Activated CD4-positive, alpha-beta T cell treated with anti-CD3 and anti-CD28 coated beads, Interleukin-2, amount 50 U/mL, for 16 hours (primary cell): Measurements from ENCODE around the gene SEPTIN1.
"Not testable (repeated sequence)": the region's sequence is repeated elsewhere in the genome, so short reads cannot be mapped to it uniquely, and the experiment has no call there.

Source experiments
- DNase-seq: peaks from one replicate; pipeline ENCODE4 v3.0.0-alpha.2; 2020

The SEPTIN1 gene

DNA sequence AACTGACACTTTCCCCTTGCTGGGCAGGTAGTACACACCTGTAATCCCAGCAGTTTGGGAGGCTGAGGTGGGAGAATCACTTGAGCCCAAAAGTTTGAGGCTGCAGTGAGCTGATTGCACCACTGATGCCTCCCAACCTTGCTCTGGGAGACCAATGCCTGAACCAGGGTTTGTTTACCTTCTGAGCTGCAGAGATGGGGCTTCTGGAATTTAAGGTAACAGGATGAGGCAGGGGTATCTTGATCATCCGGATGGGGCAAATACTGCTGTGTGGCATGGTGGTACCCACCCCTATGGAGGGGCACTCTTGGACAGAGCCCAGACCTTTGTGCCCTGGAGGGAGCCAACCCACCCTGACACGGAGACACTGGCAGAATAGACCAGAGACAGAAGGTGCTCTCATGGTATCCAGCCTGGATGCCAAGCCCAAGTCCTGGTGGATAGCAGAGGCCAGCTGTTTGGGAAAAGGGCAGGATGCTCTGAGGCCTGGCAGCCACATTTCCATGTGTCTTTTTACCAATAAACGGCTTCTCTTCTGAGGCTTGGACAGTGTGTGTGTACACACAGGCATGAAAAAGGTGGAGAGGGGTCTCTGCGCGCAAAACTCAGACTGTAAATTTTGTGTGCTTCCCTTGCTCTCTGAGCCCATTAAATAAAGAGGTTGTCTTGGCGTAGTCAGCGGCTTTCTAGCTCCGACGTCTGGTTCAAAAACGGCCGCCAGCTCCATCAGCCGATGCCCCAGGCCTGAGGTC, 17.2 kb upstream of the SEPTIN1 start:
- DNase-seq, result no peak

DNA sequence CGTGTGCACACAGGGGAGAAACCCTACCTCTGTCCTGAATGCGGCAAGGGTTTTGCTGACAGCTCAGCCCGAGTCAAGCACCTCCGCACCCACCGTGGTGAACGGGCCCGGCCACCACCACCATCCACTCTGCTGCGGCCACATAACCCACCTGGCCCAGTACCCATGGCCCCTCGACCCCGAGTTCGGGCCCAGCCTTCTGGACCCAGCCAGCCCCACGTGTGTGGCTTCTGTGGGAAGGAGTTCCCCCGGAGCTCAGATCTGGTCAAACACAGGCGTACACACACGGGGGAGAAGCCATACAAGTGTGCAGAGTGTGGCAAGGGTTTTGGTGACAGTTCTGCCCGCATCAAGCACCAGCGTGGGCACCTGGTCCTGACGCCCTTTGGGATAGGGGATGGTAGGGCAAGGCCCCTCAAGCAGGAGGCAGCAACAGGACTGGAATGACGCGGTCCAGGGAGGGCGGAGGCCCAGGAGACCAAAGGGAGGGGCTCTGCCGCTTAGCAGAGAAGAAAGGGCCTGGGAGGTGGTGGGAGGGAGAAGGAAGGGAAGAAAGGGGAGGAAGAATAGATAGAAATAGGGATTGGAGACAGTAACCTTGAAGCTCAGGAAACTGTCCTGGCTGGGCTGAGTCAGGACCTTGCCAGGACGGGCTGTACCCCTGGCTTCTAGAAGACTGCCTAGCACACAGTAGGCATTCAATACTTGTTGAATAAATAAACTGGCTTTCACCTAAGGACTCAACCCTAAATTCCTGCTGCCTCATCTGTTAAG, 16.5 kb upstream of the SEPTIN1 start:
- no peak for DNase-seq

DNA sequence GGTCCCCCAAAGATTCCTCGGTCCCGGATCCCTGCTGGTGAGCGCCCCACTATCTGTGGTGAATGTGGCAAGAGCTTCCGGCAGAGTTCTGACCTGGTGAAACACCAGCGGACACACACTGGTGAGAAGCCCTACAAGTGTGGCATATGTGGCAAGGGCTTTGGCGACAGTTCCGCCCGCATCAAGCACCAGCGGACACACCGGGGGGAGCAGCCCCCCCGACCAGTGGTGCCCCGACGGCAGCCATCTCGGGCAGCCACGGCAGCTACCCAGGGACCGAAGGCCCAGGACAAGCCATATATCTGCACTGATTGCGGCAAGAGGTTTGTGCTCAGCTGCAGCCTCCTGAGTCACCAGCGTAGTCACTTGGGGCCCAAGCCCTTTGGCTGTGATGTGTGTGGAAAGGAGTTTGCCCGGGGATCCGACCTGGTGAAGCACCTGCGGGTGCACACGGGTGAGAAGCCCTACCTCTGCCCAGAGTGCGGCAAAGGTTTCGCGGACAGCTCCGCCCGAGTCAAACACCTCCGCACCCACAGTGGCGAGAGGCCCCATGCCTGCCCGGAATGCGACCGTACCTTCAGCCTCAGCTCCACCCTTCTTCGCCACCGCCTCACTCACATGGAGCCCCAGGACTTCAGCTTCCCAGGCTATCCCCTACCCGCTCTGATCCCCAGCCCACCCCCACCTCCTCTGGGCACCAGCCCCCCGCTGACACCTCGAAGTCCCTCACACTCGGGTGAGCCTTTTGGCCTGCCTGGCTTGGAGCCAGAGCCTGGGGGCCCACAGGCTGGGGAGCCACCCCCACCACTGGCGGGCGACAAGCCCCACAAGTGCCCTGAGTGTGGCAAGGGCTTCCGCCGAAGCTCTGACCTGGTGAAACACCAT, 15.7 kb upstream of the SEPTIN1 start:
- no peak for DNase-seq

DNA sequence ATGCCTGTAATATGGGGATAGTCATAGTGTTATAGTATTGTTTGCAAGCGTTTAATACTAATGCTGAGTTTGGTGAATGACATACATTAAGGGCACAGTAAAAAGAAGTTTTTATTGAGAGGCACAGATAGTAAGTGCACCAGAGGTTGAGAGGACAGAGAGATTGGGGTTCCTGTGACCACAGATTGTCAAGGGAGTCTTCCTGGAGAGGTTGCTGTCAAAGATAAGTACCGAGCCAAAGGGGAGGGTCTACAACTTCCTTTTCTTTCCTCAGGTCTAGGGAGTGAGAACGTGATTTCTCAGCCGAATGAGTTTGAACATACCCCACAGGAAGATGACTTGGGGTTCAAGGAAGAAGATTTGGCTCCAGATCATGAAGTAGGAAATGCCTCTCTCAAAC, 14.7 kb upstream of the SEPTIN1 start:
- no peak for DNase-seq

DNA sequence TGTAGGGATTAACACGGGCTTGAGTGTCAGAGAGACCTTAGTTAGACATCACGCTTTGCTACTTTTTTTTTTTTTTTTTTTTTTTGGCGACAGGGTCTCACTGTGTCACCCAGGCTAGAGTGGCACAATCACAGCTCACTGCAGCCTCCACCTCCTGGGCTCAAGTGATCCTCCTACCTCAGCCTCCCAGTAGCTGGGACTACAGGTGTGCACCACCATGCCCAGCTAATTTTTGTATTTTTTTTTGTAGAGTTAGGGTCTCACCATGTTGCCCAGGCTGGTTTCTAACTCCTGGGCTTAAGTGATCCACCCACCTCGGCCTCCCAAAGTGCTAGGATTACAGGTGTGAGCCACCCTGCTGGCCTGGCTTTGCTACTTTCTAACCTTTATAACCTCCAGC, 14.3 kb upstream of the SEPTIN1 start:
- not testable (repeated sequence) for DNase-seq

DNA sequence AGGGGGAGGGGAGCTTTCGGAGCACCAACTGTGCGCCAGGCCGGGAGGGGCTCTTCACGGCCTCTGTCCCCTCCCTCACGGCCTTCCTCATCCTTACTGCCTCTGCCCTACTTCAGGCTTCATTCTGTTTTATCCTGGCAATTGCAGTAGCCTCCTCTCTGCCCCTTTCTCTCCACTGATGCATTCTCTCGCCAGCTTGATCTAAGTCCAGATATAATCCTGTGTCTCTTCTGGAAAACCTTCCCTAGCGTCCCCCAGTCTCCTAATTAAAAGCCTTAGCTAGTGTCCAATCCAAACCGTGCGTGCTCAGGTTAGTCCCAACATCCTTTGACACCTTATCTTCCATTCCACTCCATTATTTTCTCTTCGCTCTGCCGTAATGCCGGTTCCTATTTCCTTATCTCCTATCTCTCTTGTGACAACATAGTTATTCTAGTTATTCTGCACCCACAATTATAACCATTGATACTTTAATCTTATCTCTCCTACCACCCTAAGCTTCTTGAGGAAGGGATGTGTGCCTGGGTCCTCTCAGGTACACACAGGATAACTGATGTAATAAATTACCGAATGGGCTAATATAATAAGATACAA, 13.7 kb upstream of the SEPTIN1 start:
- DNase-seq, result no peak

DNA sequence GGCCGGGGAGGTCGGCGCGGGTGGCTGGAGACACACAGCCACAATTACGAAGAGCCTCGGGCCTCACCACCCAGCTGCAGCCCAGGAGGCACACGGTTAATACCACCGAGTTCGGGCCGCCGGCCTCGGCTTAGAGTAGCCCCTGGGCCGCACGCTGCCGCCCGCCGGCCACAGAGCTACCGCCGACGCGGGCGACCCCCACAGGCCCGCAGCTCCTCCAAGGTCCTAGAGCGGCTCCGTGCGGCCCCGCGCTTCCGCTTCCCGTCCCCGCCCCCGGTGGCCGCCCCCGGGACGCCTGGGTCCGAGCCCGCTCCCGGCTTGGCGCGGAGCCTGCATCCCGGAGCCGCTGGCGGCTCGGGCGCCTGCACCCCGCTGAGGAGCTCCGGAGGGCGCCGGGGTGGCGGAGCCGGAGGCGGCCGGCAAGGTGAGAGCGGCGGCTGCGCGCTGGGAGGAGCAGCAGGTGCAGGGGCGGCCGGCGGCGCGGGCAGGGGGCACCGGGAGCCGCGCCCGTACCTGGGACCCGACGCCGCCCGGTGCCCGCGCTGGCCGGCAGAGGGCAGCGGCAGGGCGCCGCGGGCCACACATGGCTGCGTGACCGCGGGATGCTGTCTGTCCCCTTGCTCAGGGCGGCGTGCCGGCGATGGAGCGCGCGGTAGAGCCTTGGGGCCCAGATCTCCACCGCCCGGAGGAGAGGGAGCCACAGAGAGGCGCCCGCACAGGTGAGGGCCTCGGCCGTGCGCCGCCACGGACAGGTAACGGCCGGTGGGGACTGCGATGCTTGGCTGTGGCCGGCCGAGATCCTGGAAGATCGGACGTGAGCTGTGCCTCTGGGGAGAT, 13.0 kb upstream of the SEPTIN1 start, which contains the start of gene ZNF48:
Gene ZNF48, plus strand, starts transcription at position 266 of the 837 bp plus-strand sequence. Its CDS starts 375 bp downstream, at position 641.
- DNase-seq, result peak; percentile 51

DNA sequence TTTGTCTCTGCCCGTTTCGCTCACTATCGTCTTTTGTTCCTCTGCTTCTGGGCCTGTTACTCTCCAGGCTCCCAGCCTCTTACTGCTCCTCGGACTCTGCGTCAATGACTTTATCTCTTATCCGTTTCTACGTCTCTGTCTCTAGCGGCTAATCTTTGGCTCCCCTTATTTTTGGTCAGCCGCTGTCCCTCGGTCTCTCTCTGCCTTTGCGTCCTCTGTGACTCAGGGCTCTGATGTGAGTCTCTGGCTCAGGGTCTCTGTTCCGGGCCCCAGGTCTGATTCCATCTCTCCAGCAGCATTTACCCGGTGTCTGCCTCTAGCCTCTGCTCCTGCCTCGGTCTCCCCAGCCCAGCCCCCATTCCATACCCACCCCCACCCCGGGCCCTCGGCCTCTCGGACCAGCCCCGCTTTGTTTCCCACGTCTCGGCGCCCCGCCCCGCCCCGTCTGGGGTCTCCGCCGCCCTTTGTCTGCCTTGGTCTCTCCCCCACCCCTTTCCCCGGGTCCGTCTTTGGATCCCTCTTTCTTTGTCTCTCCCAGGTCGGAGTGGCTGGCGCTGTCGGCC, 12.3 kb upstream of the SEPTIN1 start:
- DNase-seq, result no peak

DNA sequence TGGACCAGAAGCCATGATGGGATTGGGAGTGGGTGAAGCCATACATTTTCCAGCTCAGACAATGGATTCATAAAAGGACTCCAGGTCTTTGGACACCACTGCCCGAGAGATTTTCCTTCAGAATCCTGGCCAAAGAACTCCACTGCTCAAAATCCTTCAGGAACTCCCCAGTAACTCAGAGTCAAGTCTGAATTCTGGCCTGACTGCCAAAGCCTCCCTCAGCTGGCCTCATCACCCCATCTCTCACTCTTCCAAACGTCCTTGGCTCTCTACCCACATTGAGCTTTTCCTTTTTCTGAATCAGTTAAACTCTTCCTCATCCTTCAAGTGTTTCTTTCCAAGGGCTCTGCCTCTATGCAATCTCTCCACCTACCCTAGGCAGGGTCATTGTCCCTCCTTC, 1.2 kb upstream of the SEPTIN1 start:
- DNase-seq, result no peak

DNA sequence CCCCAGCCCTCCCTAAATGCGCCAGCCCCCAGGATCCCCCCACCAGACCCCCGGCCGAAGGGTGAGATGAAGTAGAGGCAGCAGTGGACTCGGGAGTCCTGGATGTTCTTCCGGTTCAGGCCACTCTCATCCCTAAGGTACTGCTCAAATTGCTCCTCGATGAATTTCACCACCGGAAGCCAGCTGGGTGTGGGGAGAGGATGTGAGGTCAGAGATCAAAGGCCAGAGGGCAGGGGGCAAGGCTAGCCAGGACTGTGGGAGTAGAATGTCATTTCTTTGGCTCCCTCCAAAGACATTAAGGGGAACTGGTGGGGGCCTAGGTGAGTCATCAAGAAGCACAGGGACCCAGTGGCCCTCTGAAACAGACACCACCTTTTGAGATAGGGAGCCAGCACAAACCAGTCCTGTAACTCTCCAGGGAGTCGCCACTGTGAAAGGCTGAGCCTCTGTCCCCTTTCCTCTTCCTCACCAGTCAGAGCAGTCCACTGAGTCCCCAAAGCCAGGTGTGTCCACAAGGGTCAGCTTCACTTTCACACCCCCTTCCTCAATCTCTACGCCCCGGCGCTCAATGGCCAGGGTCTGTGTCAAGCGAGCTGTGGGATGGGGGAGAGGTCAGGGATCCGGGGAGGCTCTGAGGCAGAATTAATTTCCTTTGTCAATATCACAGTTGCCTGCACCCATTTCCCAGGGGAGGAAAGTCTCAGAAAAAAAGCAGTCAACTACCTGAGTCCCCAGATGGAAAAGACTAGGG, 895 bp downstream of the SEPTIN1 start:
- DNase-seq, result peak; percentile 68

DNA sequence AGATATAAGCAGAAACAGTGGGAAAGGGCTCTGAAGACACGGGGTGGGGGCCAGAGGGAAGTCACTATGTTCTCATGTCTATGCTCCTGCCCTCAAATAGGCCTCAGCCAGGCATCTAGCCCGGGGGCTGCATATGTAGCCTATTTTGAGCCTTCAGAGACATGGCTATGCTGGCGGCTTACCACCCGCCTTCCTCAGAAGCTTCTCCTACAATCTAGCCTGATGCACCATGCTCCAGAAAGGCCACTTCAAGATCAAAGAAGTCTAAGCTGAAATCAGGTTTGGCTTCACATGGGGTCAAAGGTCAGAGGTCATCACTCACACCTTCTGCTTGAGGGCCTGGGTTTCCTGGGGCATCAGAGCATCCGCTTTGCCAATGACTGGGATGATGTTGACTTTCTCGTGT, 1.6 kb downstream of the SEPTIN1 start:
- no peak for DNase-seq

DNA sequence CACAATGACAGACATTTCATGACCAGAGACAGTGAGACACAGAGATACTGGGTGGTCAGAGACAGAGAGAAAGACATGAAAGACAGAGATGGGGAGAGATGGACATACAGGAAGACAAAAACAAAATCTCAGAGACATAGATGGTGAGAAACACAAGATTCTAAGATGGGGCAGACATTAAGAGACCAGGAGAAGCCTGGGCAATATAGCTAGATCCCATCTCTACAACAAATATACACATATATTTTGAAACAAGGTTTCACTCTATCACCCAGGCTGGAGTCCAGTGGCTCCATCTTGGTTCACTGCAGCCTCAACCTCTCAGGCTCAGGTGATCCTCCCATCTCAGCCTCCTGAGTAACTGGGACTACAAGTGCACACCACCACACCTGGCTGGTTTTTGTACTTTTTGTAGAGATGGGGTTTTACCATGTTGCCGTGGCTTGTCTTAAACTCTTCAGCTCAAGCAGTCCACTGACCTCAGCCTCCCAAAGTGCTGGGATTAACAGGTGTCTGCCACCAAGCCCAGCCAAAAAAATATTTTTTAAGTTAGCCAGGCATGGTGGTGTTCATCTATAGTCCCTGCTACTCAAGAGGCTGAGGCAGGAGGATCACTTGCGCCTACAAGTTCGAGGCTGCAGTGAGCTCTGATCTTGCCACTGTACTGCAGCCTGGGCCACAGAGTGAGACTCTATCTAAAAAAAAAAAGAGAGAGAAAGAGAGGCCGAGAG, 2.1 kb downstream of the SEPTIN1 start:
- DNase-seq, result no peak

DNA sequence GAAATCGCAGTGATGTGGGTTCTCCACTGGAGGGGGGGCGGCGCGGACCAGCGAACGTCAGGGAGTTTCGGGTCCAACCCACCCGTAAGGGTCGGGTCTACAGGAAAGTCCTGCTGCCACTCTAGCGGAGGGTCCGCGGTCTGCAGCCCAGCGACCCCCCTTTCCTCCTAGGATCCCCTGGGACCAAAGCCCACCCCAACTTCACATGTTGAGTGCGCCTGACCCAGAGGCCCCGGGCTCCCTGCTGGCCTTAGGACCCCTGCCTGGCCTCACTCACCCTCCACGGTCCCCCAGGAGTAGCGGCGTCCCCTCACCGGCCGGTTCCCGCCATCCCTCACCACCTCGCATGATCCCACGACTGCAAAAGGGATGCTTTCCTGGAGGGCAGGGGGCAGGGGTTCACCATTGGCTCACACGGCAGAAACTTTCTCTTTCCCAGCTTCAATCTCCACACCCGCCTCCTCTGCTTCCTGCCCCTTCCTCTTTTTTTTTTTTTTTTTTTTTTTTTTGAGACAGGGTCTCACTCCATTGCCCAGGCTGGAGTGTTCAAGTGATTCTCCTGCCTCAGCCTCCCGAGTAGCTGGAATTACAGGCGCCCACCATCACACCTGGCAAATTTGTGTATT, 3.1 kb downstream of the SEPTIN1 start:
- DNase-seq, result no peak

DNA sequence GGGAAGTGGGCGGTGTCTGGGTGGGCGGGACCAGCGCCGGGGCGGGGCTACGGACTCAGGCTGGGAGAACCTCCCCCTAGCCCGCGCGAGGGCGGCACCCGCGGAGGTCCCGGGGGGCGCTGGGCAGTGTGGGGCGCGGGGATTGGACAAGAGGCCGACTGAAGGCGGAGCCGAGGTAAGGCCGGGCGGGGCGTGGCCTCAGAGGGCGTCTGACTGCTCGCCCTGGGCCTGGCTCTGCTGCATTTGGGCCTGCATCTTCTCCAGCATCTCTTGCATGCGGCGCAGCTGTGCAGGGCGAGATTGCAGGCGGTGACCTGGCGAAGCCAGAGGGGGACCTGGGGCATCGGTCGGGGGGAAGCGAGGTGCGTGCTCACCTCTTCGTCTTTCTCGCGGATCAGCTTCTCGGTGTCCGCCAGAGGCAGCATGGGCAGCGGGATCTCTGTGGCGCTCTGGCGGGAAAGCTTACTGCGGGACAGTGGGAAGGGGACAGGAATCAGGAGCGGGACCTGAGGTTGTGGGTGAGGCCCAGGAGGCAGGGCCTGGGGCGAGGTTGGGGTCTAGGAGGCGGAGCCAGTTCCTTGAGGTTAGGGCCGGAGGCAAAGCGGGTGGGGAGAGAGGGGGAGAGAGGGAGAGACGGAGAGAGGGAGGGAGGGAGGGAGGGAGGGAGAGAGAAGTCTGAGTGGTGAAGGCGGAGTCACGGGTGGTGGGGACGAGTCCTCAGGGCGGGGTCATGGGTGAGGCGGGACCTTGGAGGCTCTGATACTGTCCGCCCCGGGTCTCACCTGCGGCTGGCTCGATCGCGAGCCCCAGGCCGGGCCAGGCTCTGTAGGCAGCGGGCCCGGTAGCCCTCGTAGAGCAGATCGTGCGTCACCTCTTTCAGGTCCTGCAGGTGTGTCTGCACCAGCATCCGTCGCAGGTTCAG, 3.9 kb downstream of the SEPTIN1 start:
- peak; percentile 99 for DNase-seq

DNA sequence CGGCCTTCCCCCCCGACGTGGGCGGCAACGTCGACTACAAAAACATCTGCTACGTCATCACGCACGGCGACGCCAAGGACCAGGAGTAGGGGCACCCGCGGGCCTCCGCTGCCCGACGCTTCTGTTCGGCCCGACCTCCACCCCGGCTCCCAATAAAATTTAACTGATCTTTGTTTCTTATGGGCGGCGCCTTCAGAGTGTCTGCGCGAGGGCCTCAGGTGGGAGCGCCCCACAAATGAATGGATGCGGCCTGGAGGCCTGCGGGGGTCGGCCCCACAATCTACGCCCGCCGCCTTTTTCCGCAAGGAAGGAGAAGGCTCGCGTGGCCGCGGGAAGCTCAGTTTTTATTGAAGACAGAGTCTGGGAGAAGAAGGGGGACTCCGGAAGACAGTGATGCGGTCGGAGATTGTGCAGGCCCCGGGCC, 4.5 kb downstream of the SEPTIN1 start:
- DNase-seq, result peak; percentile 90

DNA sequence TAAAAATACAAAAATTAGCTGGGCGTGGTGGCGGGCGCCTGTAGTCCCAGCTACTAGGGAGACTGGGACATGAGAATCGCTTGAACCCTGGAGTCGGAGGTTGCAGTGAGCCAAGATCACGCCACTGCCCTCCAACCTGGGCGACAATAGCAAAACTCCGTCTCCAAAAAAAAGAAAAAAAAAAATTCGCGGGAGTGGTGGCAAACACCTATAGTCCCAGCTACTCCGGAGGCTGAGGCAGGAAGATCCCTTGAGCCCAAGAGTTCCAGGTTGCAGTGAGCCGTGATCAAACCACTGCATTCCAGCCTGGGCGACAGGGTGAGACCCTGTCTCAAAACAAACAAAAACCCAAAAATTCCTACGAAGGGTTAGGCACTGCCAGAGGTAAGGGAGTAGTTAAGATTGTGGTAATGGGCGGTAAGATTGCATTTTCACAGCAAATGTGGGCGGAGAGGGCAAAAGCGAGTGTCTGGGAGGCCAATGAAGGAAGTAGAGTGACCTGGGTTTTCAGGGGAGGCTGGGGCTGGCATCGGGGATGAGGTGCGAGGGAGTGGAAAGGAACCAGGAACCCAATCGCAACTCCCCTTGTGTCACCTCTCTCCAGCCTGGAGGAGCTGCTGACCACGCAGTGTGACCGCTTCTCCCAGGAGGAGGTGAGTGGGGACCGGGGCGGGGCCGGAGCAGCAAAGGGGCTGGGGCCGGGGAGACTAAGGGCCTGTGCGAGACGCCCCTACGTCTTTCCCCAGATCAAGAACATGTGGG, 5.1 kb downstream of the SEPTIN1 start:
- no peak for DNase-seq

DNA sequence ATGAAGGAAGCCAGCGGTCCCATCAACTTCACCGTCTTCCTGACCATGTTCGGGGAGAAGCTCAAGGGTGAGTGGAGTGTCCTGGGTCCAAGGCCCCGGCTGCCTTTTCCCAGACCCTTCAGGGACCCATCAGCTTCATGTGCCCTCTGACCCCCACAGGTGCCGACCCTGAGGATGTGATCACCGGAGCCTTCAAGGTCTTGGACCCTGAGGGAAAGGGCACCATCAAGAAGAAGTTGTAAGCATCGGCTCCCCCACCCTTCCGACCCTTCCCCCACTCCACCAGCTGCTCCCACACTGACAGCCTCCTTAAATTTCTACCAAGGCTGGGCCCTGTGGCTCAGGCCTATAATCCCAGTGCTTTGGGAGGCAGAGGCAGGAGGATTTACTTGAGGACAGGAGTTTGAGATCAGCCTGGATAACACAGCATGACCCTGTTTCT, 5.9 kb downstream of the SEPTIN1 start:
- no peak for DNase-seq

DNA sequence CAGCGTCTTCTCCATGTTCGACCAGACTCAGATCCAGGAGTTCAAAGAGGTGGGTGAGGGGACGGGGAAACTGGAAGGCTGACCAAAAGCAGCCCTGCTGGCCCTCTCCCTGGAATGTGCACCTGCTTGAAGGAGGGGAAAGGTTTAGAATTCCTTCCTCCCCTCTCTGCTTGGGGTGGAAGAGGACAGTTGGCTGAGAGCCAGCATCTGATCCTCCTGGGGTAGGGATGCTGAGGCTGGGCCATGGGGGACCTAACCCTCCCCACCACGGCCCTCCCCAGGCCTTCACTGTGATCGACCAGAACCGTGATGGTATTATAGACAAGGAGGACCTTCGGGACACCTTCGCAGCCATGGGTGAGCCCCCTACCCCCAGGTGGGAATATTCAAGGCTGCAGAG, 6.5 kb downstream of the SEPTIN1 start:
- DNase-seq, result no peak
